AG10803 (cell line): ENCODE data around the gene IL25.

ENCODE experiments used
- DNase-seq: peaks from one replicate; pipeline ENCODE4 v3.0.0; 2010; ENCODE audit warnings: low read depth
- H3K4me3 ChIP-seq: 2 replicates; pipeline ENCODE4 v1.5.1; 2011; ENCODE audit warnings: mild to moderate bottlenecking, low read length, control low read depth
- CTCF ChIP-seq: conservative IDR thresholded peaks from 2 replicates; pipeline ENCODE4 v1.5.1; 2011; ENCODE audit warnings: mild to moderate bottlenecking, low read length, control low read depth, inconsistent platforms

The IL25 gene

GRCh38 chr14:23355871-23356435, 16.7 kb upstream of the IL25 start:
- no peak for DNase-seq
- no peak for TF ChIP-seq CTCF
- H3K4me3 ChIP-seq: no peak overlapping the region

GRCh38 chr14:23356662-23357061, 15.9 kb upstream of the IL25 start:
- H3K4me3 ChIP-seq: no peak overlapping the region
- TF ChIP-seq CTCF: no peak
- no peak for DNase-seq

GRCh38 chr14:23357261-23357660, 15.3 kb upstream of the IL25 start:
- no peak for DNase-seq
- no peak overlapping the region for H3K4me3 ChIP-seq
- TF ChIP-seq CTCF: no peak

- TF ChIP-seq CTCF: no peak
- H3K4me3 ChIP-seq: no peak overlapping the region
- no peak for DNase-seq
These were observed 14.6 kb upstream of the IL25 start for GRCh38 chr14:23358042-23358441.

- no peak for TF ChIP-seq CTCF
- DNase-seq: no peak
- no peak overlapping the region for H3K4me3 ChIP-seq
These were observed 13.9 kb upstream of the IL25 start for GRCh38 chr14:23358553-23359166.

GRCh38 chr14:23359167-23359626, 13.4 kb upstream of the IL25 start:
- no peak overlapping the region for H3K4me3 ChIP-seq
- no peak for TF ChIP-seq CTCF
- no peak for DNase-seq

GRCh38 chr14:23359722-23360447, 12.7 kb upstream of the IL25 start:
- TF ChIP-seq CTCF: no peak
- no peak for DNase-seq
- no peak overlapping the region for H3K4me3 ChIP-seq
